ENCODE results near the gene MINPP1.

Gene MINPP1

DNA sequence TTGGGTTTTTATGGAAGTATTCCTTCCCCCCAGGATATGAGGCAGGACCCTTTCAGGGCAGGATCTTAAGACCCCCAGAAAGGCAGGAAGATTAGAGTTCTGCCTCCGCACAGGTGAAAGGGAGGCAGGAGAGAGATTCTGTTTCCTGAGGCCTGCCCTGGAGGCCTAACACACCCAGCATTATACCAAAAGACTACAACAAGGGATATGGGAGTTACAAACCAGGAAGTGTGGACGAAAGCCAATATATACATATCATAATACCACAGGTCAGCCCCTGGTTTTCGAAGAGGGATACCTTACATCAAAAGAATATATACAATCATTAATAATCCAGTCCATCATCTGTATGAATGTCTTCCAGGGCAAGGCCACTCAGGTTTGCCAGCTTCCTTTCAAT, 14.2 kb downstream of the MINPP1 start:
- DNase-seq (ENCODE audit: low read depth in 2 of 3, low spot score in 2 of 3): no peak

DNA sequence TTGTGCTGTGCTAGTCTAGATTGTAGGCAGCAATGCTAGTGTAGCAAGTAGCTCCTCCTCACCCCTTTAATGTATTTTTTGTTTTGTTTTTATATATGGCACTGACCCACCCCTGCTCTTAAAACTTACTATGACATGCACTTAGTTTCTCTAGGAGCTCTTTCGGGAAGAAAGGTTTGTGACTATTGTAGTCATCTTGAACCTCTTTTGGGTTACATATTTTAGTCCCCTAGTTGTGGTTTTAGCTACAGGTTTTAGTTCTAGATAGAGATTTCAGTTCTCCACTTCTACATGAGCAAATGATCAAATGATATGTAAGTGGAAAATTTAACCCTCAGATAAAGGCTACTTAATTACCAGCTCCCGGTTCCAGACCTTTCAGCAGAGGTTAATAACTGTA, 14.9 kb downstream of the MINPP1 start:
- DNase-seq (ENCODE audit: low read depth in 2 of 3, low spot score in 2 of 3): no peak

DNA sequence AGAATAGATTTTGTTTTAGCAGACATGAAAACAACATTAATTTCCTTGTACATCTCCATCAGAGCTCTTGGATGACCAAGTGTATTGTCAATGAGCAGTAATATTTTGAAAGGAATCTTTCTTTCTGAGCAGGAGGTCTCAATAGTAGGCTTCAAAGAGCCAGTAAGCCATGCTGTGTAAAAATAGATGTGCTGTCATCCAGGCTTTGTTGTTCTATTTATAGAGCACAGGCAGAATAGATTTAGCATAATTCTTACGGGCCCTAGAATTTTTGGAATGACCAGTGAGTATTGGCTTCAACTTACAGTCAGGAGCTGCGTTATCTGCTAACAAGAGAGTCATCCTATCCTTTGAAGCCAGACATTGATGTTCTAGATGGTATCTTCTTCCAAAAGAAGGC, 19.0 kb downstream of the MINPP1 start:
- no peak for DNase-seq (ENCODE audit: low read depth in 2 of 3, low spot score in 2 of 3)

DNA sequence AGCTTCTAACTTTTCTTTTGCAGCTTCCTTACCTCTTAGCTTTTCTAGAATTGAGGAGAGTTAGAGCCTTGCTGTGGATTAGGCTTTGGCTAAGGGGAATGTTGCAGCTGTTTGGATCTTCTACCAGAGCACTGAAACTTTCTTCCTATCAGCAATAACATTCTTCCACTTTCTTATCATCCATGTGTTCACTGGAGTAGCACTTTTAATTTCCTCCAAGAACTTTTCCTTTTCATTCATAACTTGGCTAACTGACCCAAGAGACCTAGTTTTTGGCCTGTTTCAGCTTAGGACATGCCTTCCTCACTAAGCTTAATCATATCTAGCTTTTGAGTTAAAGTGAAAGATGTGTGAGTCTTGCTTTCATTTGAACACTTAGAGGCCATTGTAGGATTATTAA, 19.6 kb downstream of the MINPP1 start:
- DNase-seq (ENCODE audit: low read depth in 2 of 3, low spot score in 2 of 3): no peak

DNA sequence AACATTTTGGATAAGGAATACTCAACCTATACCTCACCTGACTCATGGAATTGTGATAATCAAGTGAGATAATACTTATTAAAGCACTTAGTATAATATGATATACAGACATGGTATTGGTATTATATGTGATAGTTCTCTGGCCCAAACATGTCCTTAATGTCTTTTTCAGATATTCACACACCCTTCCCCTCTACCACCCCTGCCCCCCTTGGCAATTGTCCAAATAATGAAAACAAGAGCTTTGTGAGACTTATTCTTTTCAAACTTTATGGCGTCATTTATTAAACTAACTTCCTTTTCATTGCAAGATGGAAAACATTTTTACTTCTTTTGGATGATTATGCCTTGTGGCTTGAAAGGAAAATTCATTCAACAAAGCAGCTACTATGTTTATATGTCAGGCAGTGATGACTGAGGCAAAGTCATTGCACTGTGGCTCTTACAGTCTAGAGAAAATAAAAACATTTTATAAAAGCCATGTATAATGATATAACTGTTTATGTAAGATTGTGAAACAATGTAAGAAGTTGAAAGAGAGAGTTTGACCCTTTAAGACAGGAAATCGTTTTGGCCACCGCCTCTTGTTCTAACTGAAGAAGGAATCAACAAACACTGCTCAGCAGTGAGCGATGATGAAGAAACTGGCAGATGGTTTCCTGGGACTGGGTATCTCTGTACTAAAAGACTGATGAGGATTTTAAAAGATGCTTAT, 27.4 kb downstream of the MINPP1 start:
- DNase-seq (ENCODE audit: low read depth in 2 of 3, low spot score in 2 of 3): no peak

DNA sequence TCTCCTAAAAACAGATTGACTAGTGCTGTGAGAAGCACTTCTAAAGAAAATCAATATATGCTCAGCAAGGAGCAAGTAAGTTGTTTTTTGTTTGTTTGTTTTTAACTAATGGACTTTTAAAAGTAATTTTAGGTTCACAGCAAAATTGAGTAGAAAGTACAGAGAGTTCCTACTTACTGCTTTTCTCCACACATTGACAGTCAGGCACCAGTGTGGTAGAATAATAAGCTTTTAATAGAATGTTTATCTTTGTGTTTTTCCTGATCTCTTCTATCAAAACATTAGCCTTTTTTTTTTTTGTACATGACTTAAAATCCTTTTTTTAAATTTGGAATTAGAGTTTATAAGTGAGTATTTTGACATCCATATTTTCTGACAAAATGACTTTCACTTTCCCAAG, 28.0 kb downstream of the MINPP1 start:
- no peak for DNase-seq (ENCODE audit: low read depth in 2 of 3, low spot score in 2 of 3)

DNA sequence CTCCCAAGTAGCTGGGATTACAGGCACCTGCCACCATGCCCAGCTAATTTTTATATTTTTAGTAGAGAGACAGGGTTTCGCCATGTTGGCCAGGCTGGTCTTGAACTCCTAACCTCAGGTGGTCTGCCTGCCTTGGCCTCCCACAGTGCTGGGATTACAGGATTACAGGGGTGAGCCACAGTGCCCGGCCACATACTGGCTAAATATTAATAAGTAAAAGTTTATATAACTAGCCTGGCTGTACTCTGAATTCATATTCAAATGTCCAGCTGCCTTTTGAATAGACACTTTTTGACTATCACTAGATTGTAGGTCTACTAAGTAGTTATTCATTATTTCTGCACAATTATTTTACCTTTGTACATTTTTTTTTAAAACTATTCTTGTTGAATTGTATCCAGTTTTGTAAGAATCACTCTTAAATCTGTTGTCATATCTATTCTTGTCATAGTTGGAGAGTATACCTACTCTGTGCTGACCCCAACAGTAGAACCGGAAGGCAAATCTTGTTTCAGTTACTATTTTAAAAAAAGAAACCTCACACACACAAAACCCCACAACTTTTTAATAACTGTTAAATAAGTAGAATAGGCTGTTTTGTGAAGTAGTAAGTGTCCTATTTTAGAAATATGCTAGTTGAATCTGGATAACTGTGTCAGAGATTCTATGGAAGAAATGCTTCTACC, 29.6 kb downstream of the MINPP1 start:
- no peak for DNase-seq (ENCODE audit: low read depth in 2 of 3, low spot score in 2 of 3)

DNA sequence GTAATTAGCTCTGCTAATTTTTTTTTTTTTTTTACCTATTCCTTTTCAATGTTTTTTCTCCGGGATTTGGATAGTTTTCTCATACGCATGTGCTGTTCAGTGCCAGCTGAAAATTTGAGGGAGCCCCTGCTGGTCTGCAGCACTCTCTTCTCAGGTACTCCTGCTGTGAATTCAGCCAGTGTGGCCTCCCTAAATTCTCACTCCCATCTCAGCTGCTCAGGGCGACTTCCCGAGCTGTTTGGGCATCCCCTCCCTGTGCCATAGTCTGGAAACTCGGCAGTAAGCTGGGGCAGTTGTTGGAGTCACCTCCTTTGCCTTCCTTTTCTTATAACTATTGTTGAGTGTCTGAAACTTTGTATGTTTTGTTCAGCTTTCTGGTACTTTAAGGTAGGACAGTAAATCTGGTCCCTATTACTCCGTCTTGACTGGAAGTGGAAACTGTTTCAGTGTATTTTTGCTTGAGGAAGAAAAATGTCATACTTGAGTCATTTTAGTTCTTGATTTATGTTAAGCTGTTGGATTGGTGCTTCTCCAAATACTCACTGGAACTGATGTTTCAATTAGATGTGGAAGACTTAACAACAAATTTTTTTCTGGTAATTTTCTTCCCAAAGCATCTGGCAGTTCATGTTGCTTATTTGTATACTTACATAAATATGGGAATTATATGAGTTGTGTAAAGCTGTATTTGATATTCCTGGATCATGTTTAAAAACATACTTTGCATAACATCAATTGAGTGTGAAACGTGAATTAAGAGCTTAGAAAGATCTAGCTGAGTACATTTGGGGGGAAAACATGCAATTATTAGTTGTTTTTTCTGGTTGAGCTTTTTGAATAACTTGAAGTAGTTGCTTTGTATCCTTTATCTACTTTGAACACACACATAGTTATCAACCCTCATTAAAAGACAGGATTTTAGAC, 33.7 kb downstream of the MINPP1 start:
- DNase-seq (ENCODE audit: low read depth in 2 of 3, low spot score in 2 of 3): no peak

DNA sequence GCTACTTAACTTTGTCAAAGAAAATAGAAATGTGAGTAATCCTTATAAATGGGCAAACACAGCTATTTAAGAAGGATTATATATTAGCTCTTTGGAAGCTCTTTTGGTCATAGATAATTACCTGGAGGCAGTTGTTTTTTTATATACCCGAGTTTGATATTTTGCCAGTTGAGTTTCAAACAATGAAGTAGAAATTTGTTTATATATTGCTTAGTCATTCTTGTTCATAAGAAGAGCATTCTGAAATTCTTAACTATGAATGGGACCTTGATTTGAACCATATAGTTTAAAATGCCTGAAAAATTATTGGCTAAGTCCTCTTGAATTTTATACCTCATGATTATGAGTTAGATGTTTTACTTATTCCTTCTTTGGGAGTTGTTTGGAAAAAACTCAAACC, 36.4 kb downstream of the MINPP1 start:
- no peak for DNase-seq (ENCODE audit: low read depth in 2 of 3, low spot score in 2 of 3)

DNA sequence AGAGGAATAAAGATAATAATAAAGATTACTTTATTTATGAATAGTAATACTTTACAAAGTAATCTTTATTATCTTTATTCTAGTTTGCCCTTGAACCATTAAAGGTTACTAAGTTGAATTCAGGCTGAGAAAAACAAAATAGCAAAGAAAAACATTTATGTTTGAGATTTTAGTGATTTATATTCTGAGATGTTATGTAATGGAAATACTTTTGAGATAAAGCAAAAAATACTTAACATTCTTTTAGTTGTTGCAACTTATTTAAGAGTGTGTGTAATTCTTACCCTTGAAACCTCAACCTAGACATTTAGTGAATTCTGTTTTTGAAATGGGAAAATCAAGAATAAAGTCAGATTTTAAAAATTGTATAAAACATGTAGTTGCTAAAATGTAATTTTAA, 40.0 kb downstream of the MINPP1 start:
- DNase-seq (ENCODE audit: low read depth in 2 of 3, low spot score in 2 of 3): no peak

DNA sequence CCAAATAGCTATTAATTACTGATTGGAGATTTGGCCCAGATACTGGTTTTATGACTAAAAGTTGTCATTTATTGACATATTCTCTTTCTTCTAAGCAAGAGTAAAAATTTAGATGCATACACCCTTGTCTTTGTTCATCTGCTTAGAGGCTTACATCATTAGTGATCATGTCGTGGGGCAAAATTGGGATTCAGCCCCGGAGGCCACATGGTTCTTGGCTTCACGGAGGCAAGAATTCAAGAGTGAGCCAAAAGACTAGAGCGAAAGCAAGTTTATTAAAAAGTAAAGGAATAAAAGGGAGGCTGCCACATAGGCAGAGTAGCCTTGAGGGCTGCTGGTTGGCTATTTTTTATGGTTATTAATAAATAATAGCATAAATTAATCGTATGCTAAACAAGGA, 41.1 kb downstream of the MINPP1 start:
- DNase-seq (ENCODE audit: low read depth in 2 of 3, low spot score in 2 of 3): no peak

DNA sequence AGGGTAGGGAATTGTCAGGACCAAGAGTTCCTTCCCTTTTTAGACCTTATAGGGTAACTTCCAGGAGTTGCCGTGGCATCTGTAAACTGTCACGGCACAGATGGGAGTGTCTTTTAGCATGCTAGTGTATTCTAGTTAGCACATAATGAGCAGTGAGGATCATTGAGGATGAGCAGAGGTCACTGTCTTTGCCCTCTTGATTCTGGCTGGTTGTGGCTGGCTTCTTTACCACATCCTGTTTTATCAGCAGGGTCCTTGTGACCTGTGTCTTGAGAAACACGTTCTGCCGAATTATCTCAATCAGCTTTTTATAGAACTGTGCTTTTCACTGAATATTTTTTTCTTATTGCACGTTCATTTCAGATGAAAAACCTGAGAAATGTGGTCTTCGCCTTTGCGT, 41.5 kb downstream of the MINPP1 start:
- no peak for DNase-seq (ENCODE audit: low read depth in 2 of 3, low spot score in 2 of 3)

DNA sequence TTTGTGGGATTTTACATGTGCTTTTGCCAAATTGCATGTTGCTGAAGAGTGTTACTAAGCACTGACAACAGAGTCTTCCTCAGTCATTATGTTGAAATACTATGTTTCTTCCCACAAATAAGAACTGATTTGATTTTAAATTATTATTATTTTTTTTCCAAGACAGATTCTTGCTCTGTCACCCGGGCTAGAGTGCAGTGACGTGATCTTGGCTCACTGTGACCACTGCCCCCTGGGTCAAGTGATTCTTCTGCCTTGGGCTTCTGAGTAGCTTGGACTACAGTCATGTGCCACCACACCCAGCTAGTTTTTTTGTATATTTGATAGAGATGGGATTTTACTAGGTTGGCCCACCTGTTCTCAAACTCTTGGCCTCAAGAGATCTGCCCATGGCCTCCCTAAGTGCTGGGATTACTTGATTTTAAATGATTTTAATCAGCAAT, 42.3 kb downstream of the MINPP1 start:
- no peak for DNase-seq (ENCODE audit: low read depth in 2 of 3, low spot score in 2 of 3)

DNA sequence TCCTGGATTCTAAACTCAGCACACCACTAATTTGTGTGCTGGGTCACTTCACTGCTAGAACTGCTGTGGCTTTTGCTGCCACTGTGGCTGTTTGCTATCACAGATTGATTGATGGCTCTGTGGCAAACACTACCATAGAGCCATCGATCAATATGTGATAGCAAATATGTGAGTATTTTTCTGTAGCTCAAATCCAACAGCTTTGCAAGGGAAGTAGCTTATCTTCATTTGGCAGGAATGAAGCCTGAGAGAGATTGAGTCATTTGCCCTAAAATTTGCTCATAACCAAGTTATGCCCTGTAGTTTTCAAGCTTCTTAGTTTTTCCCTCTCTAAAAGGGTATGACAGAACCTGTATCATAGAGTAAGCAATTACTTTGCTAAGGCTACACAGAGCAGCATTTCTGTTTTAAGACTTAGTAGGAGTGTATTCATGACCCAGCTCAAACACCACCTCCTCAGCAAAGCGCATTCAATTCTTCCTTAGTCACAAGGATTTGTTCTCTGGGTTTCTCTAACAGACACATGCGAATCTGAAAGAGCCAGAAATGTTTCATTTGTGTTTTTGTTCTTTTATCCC, 43.1 kb downstream of the MINPP1 start:
- DNase-seq (ENCODE audit: low read depth in 2 of 3, low spot score in 2 of 3): no peak

DNA sequence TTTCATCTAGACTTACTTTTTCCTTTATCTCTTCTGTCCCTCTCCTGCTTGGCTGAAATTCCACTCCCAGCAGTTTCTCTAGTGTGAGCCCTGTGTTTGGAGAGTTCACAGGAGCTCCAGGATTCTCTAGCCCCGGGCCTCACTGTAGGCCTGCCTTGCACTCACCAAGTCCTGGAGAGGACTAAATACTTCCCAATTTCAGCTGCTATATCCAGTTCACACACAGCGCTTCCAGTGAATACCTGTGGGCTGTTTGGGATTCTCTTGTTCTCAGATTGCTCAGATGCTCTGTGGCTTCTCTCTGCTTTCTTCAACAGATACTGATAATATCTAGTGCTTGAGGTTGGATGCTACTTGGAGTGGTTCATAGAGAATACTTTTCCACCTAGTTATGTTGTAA, 46.0 kb downstream of the MINPP1 start:
- no peak for DNase-seq (ENCODE audit: low read depth in 2 of 3, low spot score in 2 of 3)

DNA sequence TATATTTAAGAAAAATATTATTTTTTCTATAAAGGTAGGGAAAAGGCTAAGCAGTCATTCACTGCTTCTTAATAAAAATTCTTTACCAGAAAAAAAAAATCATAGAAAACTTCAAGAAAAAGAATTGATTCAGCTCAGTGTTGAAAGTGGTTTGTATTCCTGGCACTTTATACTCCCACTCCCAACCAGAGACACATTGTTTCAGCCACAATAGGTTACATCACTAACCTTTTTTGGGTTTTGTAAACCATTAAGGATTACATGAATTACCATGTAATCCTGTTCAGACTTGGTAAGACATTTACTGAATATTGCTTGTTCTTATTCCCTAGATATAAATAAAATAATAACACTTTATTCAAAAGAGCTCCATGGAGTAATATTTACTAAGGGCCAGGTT, 46.6 kb downstream of the MINPP1 start:
- DNase-seq (ENCODE audit: low read depth in 2 of 3, low spot score in 2 of 3): no peak

DNA sequence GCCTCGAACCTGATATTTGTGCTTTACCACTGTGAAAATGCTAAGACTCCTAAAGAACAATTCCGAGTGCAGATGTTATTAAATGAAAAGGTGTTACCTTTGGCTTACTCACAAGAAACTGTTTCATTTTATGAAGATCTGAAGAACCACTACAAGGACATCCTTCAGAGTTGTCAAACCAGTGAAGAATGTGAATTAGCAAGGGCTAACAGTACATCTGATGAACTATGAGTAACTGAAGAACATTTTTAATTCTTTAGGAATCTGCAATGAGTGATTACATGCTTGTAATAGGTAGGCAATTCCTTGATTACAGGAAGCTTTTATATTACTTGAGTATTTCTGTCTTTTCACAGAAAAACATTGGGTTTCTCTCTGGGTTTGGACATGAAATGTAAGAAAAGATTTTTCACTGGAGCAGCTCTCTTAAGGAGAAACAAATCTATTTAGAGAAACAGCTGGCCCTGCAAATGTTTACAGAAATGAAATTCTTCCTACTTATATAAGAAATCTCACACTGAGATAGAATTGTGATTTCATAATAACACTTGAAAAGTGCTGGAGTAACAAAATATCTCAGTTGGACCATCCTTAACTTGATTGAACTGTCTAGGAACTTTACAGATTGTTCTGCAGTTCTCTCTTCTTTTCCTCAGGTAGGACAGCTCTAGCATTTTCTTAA, 47.7 kb downstream of the MINPP1 start:
- DNase-seq (ENCODE audit: low read depth in 2 of 3, low spot score in 2 of 3): no peak

DNA sequence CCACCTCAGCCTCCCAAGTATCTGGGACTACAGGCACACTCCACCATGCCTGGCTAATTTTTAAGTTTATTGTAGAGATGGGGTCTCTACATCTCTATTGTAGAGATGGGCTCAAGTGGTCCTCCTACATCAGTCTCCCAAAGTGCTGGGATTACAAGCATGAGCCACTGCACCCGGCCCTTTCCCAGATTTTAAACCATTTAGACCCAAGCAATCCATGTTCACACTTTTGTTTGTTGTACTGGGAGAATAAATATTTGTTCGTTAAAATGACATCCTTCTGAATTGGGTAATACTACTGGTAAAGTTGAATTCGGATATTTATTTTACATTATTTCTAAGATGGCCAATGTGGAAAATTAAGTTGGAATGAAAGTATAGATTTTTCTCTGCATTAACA, 52.7 kb downstream of the MINPP1 start:
- no peak for DNase-seq (ENCODE audit: low read depth in 2 of 3, low spot score in 2 of 3)

DNA sequence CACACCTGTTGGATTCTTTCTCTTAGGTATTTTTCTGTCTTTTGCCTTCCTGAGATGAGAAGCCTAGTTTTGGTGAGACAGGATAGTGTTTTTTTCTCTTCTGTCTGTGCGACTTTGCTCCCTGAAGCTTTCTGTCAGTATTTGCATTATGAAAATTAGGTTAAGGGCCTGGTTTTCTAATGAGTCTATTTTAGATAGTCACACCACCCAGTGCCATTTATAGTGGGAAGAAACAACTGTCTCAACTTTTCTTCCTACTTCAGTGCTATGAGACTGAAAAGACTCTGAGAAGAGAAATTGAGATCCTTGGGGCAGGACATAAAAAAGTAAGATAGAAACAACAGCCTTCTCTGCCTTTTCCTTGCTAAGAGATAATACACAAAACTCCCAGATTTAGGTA, 53.6 kb downstream of the MINPP1 start:
- no peak for DNase-seq (ENCODE audit: low read depth in 2 of 3, low spot score in 2 of 3)

DNA sequence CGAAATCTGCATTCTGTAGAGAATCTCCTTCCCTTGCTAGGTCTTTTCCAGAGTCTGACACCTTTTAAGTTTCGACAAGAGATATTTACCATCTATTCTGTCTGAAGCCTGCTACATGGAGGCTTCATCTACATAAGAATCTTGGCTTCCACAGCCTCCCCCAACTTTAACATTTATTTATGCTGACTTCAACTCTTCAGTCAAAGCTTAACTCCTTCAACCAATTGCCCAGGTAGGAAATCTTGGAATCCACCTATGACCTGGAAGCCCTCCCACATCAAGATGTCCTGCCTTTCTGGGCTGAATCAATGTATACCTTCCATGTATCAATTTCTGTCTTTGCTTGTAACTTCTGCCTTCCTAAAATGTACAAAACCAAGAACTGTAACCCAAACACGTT, 54.7 kb downstream of the MINPP1 start:
- DNase-seq (ENCODE audit: low read depth in 2 of 3, low spot score in 2 of 3): no peak

DNA sequence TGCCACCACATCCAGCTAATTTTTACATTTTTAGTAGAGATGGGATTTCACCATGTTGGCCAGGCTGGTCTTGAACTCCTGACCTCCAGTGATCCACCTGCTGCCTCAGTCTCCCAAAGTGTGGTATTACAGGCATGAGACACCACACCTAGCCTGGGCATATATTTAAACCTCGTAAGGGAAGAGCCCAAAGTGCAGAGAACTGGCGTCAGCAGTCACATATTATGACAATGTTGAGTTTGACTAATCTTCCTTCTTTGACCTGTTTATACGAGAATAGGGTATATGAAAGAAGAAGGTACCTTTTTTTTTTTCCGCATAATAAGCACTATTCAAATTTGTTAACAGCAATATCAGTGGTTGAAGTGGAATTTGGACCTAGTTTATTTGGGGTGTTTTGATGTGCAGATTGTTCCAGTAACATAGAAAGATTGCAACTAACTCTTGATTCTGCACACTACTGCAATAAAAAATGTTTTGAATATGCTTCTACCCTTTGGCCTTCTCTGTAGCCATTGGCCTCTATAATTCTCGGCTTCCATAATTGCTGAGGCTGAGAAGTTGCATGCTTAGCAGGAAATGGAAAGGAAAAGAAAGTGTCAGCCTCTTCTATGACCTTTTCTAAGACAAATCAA, 55.9 kb downstream of the MINPP1 start:
- no peak for DNase-seq (ENCODE audit: low read depth in 2 of 3, low spot score in 2 of 3)

All from activated CD8-positive, alpha-beta memory T cell treated with anti-CD3 and anti-CD28 coated beads for 48 hours (primary cell).